ENCODE measurements around the gene SIPA1. TPM values are rescaled to one million over a fixed set of nuclear protein-coding genes. Genes with fewer than 3 reads are reported as not detected.

SIPA1 gene
- total RNA-seq, 4 donors from 2014 or later = 14.9 to 21.6 (median 19.0) TPM

GRCh38 chr11:65698205-65698604, 60.3 kb downstream of the SIPA1 start:
- Histone ChIP-seq H3K27ac (no peak overlapping the region), H3K4me3 (no peak overlapping the region), H3K9me3 (no peaks in the 10 kb centered on the region), H3K27me3 (no peaks in the 10 kb centered on the region), H3K36me3 (no peaks in the 10 kb centered on the region), H3K4me1 (peaks cover 3% of the 10 kb centered on the region)
- 59% methylated on average over 8 of the region's 8 CpGs for WGBS
- TF ChIP-seq EP300 (IDR thresholded peaks at IDR 0.05) = no peak
- no peak for TF ChIP-seq POLR2AphosphoS5 (IDR thresholded peaks at IDR 0.05)
- TF ChIP-seq CTCF (IDR thresholded peaks at IDR 0.05) = no peak
- TF ChIP-seq POLR2A (IDR thresholded peaks at IDR 0.05) = no peak
- DNase-seq (ENCODE audit: low spot score in 2 of 2) = no peak

- Histone ChIP-seq H3K27me3 (no peaks in the 10 kb centered on the region), H3K4me3 (no peak overlapping the region), H3K9me3 (no peaks in the 10 kb centered on the region), H3K27ac (no peak overlapping the region), H3K4me1 (peaks cover 3% of the 10 kb centered on the region), H3K36me3 (no peaks in the 10 kb centered on the region)
- TF ChIP-seq EP300 (IDR thresholded peaks at IDR 0.05) (no peak), POLR2A (IDR thresholded peaks at IDR 0.05) (no peak), CTCF (IDR thresholded peaks at IDR 0.05) (no peak), POLR2AphosphoS5 (IDR thresholded peaks at IDR 0.05) (no peak)
- 66% methylated on average over 7 of the region's 7 CpGs for WGBS
- no peak for DNase-seq (ENCODE audit: low spot score in 2 of 2)
Observed at GRCh38 chr11:65699306-65699705, 61.4 kb downstream of the SIPA1 start.

- TF ChIP-seq POLR2AphosphoS5 (IDR thresholded peaks at IDR 0.05) (no peak), CTCF (IDR thresholded peaks at IDR 0.05) (no peak), POLR2A (IDR thresholded peaks at IDR 0.05) (no peak), EP300 (IDR thresholded peaks at IDR 0.05) (no peak)
- DNase-seq (ENCODE audit: low spot score in 2 of 2) = no peak
- 76% methylated on average over 3 of the region's 3 CpGs for WGBS
- Histone ChIP-seq H3K36me3 (no peaks in the 10 kb centered on the region), H3K27ac (no peak overlapping the region), H3K4me1 (peaks cover 3% of the 10 kb centered on the region), H3K27me3 (no peaks in the 10 kb centered on the region), H3K4me3 (no peak overlapping the region), H3K9me3 (no peaks in the 10 kb centered on the region)
Observed at GRCh38 chr11:65700399-65700798, 62.5 kb downstream of the SIPA1 start.

Other genes with a start within 250 kb of the SIPA1 start
- gene NEAT1, start 215.3 kb upstream of the SIPA1 start, total RNA-seq = 1,000 to 10,000 TPM in 1 of 4 donors, 100 to 1,000 TPM in 3; 336 to 2,041 (median 481) TPM
- over 10,000 TPM; 10,207 to 42,728 (median 11,538) TPM for gene MALAT1, start 139.1 kb upstream of the SIPA1 start, total RNA-seq
- 10 to 100 TPM; 63.2 to 83.6 (median 78.4) TPM for gene SCYL1, start 113.0 kb upstream of the SIPA1 start, total RNA-seq
- gene LTBP3, start 79.7 kb upstream of the SIPA1 start, total RNA-seq = 10 to 100 TPM; 65.1 to 86.7 (median 71.0) TPM
- gene ZNRD2, start 67.6 kb upstream of the SIPA1 start, total RNA-seq = 10 to 100 TPM; 60.9 to 97.4 (median 77.9) TPM
- gene FAM89B, start 65.6 kb upstream of the SIPA1 start, total RNA-seq = 100 to 1,000 TPM in 1 of 4 donors, 10 to 100 TPM in 3; 45.2 to 103 (median 72.0) TPM
- gene EHBP1L1, start 62.0 kb upstream of the SIPA1 start, total RNA-seq = 100 to 1,000 TPM in 1 of 4 donors, 10 to 100 TPM in 3; 40.3 to 150 (median 56.2) TPM
- gene KCNK7, start 42.3 kb upstream of the SIPA1 start, total RNA-seq = 100 to 1,000 TPM in 3 of 4 donors, 10 to 100 TPM in 1; 32.6 to 183 (median 144) TPM
- gene MAP3K11, start 23.9 kb upstream of the SIPA1 start, total RNA-seq = 10 to 100 TPM; 29.2 to 45.5 (median 37.0) TPM
- 10 to 100 TPM; 38.5 to 59.3 (median 43.6) TPM for gene PCNX3, start 22.3 kb upstream of the SIPA1 start, total RNA-seq
- 100 to 1,000 TPM in 2 of 4 donors, 10 to 100 TPM in 2; 71.7 to 111 (median 93.5) TPM for gene RELA, start 24.8 kb downstream of the SIPA1 start, total RNA-seq
- gene KAT5, start 74.2 kb downstream of the SIPA1 start, total RNA-seq = 100 to 1,000 TPM in 1 of 4 donors, 10 to 100 TPM in 3; 69.8 to 103 (median 77.5) TPM
- 10 to 100 TPM; 24.5 to 53.8 (median 33.7) TPM for gene RNASEH2C, start 82.7 kb downstream of the SIPA1 start, total RNA-seq
- 10 to 100 TPM; 26.3 to 55.9 (median 38.1) TPM for gene AP5B1, start 142.9 kb downstream of the SIPA1 start, total RNA-seq
- 100 to 1,000 TPM in 2 of 4 donors, 10 to 100 TPM in 2; 64.4 to 196 (median 121) TPM for gene OVOL1, start 149.0 kb downstream of the SIPA1 start, total RNA-seq
- 1 to 10 TPM in 1 of 4 donors, under 1 TPM in 1, not detected in 2; 0.76 to 1.1 TPM for gene SNX32, start 195.9 kb downstream of the SIPA1 start, total RNA-seq
- 100 to 1,000 TPM; 331 to 608 (median 584) TPM for gene CFL1, start 220.1 kb downstream of the SIPA1 start, total RNA-seq
- gene MUS81, start 222.3 kb downstream of the SIPA1 start, total RNA-seq = 10 to 100 TPM; 22.8 to 46.2 (median 32.2) TPM
- 10 to 100 TPM in 3 of 4 donors, 1 to 10 TPM in 1; 7.3 to 22.0 (median 13.0) TPM for gene EFEMP2, start 234.7 kb downstream of the SIPA1 start, total RNA-seq
- gene CTSW, start 241.7 kb downstream of the SIPA1 start, total RNA-seq = 1 to 10 TPM in 2 of 4 donors, under 1 TPM in 1, not detected in 1; 0.76 to 5.0 (median 1.4) TPM

All from suprapubic skin (tissue), 4 donors.